Ovary (tissue), 3 donors: ENCODE results near the gene SSU72.

Source experiments
- EP300 ChIP-seq: sonication (generic); formaldehyde crosslinking; IDR thresholded peaks from one replicate; pipeline ENCODE4 v1.6.1; 2017; ENCODE audit warnings: antibody characterized with exemption
- POLR2A ChIP-seq: fragments of 450-650 bp; IDR thresholded peaks from one replicate; pipeline ENCODE4 v1.6.1; 2017; ENCODE audit warnings: antibody characterized with exemption, mild to moderate bottlenecking, moderate library complexity
- TF ChIP-seq, protein P1 (sequence below), 3 donors: fragments of 450-650 bp in 2 of 3; fragments of 200-600 bp in 1 of 3; IDR thresholded peaks; one replicate each; pipeline versions ENCODE4 v1.5.1 to v1.8.0; 2016 to 2022; ENCODE audit warnings: antibody characterized with exemption in 3 of 3, mild to moderate bottlenecking in 1 of 3
- donor health status: DM: no; HTN: no; CAD: no.

DNA sequence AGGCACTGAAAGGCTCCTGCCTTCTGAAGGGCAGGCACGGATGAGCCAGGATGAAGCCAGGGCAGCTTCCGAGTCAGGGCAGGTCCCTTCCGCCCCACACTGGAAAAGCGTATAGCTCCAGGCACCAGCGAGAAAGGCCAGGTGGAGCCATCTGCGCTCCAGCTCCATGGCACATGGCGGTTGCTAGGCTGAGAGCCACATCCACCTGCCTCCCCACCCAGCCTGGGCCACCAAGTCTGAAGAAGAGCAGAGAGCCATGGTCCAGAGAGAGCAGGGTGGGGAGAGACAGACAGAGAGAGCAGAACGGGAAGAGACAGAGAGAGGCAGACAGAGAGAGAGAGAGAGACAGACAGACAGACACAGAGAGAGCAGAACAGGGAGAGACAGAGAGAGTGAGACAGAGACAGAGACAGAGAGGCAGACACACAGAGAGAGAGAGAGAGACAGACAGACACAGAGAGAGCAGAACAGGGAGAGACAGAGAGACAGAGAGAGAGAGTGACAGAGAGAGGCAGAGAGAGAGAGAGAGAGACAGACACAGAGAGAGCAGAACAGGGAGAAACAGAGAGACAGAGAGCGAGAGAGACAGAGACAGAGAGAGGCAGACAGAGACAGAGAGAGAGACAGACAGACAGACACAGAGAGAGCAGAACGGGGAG, 20.1 kb upstream of the SSU72 start:
- no peak for TF ChIP-seq EP300
- TF ChIP-seq POLR2A: no peak
- TF ChIP-seq, protein P1, sequence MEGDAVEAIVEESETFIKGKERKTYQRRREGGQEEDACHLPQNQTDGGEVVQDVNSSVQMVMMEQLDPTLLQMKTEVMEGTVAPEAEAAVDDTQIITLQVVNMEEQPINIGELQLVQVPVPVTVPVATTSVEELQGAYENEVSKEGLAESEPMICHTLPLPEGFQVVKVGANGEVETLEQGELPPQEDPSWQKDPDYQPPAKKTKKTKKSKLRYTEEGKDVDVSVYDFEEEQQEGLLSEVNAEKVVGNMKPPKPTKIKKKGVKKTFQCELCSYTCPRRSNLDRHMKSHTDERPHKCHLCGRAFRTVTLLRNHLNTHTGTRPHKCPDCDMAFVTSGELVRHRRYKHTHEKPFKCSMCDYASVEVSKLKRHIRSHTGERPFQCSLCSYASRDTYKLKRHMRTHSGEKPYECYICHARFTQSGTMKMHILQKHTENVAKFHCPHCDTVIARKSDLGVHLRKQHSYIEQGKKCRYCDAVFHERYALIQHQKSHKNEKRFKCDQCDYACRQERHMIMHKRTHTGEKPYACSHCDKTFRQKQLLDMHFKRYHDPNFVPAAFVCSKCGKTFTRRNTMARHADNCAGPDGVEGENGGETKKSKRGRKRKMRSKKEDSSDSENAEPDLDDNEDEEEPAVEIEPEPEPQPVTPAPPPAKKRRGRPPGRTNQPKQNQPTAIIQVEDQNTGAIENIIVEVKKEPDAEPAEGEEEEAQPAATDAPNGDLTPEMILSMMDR (IDR thresholded peaks at IDR 0.05): no peak
